Lower leg skin (tissue), 3 donors: Measurements from ENCODE around the gene RTRAF.

Experiments used
- POLR2A ChIP-seq, 2 donors: fragments of 450-650 bp; IDR thresholded peaks; one replicate each; pipeline ENCODE4 v1.6.1; 2016 to 2017; ENCODE audit warnings: antibody characterized with exemption in 2 of 2, mild to moderate bottlenecking in 1 of 2, moderate library complexity in 1 of 2
- TF ChIP-seq, protein P1 (sequence below), 3 donors: fragments of 450-650 bp; IDR thresholded peaks; one replicate each; pipeline ENCODE4 v1.5.1; 2016; ENCODE audit warnings: antibody characterized with exemption in 3 of 3, mild to moderate bottlenecking in 3 of 3, moderate library complexity in 2 of 3

DNA sequence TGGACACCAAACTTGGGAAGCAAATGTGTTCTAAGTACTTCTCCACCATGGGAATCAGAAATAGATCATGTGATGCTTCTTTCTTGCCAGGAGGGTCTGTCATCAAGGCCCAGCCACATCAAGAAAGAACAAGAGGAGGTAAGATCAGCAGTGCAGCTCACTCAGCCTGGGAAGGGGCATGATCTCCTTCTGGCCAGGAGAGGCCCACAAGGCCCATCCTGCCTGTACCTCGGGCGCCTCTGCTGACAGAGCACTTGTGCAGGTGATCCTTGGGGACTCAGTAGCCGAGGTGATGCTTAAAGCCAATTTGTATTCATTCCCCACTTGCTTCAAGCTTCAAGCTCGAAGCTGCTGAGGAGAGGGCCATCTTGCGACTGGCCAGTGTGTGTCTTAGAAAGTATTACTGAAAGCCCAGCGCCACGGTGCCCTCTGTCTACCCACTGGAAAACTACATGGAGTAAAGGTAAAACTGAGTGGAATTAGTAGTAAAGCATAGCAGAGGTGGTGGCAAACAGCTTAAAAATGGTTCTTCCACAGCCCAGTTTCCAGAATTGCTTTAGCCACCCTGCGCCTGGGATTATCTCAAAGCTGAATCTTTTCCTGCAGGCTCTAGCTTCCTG is 26.2 kb downstream of the RTRAF start:
- TF ChIP-seq, protein P1, sequence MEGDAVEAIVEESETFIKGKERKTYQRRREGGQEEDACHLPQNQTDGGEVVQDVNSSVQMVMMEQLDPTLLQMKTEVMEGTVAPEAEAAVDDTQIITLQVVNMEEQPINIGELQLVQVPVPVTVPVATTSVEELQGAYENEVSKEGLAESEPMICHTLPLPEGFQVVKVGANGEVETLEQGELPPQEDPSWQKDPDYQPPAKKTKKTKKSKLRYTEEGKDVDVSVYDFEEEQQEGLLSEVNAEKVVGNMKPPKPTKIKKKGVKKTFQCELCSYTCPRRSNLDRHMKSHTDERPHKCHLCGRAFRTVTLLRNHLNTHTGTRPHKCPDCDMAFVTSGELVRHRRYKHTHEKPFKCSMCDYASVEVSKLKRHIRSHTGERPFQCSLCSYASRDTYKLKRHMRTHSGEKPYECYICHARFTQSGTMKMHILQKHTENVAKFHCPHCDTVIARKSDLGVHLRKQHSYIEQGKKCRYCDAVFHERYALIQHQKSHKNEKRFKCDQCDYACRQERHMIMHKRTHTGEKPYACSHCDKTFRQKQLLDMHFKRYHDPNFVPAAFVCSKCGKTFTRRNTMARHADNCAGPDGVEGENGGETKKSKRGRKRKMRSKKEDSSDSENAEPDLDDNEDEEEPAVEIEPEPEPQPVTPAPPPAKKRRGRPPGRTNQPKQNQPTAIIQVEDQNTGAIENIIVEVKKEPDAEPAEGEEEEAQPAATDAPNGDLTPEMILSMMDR (IDR thresholded peaks at IDR 0.05), result no peak
- TF ChIP-seq POLR2A (IDR thresholded peaks at IDR 0.05), result no peak
